Duodenal mucosa (tissue), 2 donors: ENCODE data around the gene SPOUT1.

ENCODE experiments used
- H3K27ac ChIP-seq: one replicate; pipeline ENCODE4 v1.7.0; 2013; ENCODE audit warnings: low read depth, low read length
- H3K27me3 ChIP-seq, 2 donors: one replicate each; pipeline ENCODE4 v1.7.0; 2013; ENCODE audit warnings: low read length in 2 of 2, control low read depth in 1 of 2; ENCODE audit not compliant: insufficient read depth in 2 of 2, control insufficient read depth in 1 of 2
- H3K36me3 ChIP-seq, 2 donors: one replicate each; pipeline ENCODE4 v1.7.0; 2013; ENCODE audit warnings: low read length in 2 of 2, control low read depth in 1 of 2; ENCODE audit not compliant: insufficient read depth in 2 of 2, control insufficient read depth in 1 of 2
- H3K4me1 ChIP-seq, 2 donors: one replicate each; pipeline ENCODE4 v1.7.0; 2013; ENCODE audit warnings: low read length in 2 of 2, control low read depth in 1 of 2; ENCODE audit not compliant: insufficient read depth in 2 of 2, control insufficient read depth in 1 of 2
- H3K4me3 ChIP-seq, 2 donors: one replicate each; pipeline ENCODE4 v1.7.0; 2013; ENCODE audit warnings: low read length in 2 of 2, low read depth in 1 of 2
- H3K9ac ChIP-seq, 2 donors: one replicate each; pipeline ENCODE4 v1.7.0; 2013; ENCODE audit warnings: low read length in 2 of 2, low read depth in 1 of 2
- H3K9me3 ChIP-seq, 2 donors: one replicate each; pipeline ENCODE4 v1.7.0; 2013; ENCODE audit warnings: low read length in 2 of 2, control low read depth in 1 of 2; ENCODE audit not compliant: control insufficient read depth in 1 of 2

SPOUT1 gene

GRCh38 chr9:128822407-128823042 lies 7.1 kb downstream of the SPOUT1 start:
- H3K27me3 ChIP-seq, result no peaks in the 10 kb centered on the region
- peaks cover 11 to 17% of the 10 kb centered on the region in 2 donors for H3K4me1 ChIP-seq
- H3K27ac ChIP-seq, result no peak overlapping the region
- no peaks in the 10 kb centered on the region for H3K9me3 ChIP-seq
- no peak overlapping the region for H3K4me3 ChIP-seq
- no peak overlapping the region for H3K9ac ChIP-seq
- H3K36me3 ChIP-seq, result peaks cover 28 to 62% of the 10 kb centered on the region in 2 donors

- H3K36me3 ChIP-seq, result peaks cover 28 to 56% of the 10 kb centered on the region in 2 donors
- no peak overlapping the region for H3K9ac ChIP-seq
Measured at GRCh38 chr9:128821584-128822406, 7.8 kb downstream of the SPOUT1 start.

DNA sequence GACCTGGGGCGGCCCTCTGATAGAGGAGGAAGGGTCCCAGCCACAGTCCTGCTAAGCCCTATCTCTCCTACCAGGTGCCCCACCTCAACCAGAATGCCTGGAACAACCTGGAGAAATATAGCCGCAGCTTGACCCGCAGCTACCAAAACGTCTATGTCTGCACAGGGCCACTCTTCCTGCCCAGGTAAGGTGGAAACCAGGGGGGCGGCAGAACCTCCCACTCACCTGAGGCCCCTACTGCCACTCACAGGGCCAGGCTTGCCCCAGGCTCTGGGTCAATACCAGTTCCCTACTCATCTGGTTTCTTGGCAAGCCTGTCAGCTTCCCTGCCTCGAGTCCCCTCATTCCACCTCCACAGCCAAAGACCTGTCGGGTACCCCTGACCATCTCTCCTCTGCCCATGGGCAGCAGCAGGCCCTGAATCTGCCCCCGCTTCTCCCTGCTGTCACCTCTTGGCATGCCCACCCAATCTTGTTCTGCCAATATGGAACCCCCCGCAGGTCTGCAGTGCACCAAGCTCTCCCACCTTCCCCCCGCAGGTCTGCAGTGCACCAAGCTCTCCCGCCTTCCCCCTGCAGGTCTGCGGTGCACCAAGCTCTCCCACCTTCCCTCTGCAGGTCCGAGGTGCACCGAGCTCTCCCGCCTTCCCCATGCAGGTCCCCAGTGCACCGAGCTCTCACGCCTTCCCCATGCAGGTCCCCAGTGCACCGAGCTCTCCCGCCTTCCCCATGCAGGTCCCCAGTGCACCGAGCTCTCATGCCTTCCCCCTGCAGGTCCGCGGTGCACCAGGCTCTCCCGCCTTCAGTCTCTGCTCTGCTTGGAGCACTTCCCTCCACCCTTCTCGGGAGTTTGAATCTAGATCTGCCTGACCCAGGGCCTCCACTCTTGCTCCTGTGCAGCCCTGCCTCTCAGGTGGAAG lies 8.7 kb downstream of the SPOUT1 start:
- Histone ChIP-seq H3K36me3 (peaks cover 24 to 47% of the 10 kb centered on the region in 2 donors), H3K4me3 (no peak overlapping the region), H3K9me3 (no peaks in the 10 kb centered on the region), H3K27ac (no peak overlapping the region), H3K27me3 (no peaks in the 10 kb centered on the region), H3K9ac (no peak overlapping the region), H3K4me1 (peaks cover 11 to 17% of the 10 kb centered on the region in 2 donors)

More at GRCh38 chr9:128821584-128822406, 7.8 kb downstream of the SPOUT1 start:
- Histone ChIP-seq H3K4me1 (peaks cover 11 to 17% of the 10 kb centered on the region in 2 donors), H3K27me3 (no peaks in the 10 kb centered on the region), H3K27ac (no peak overlapping the region), H3K4me3 (no peak overlapping the region), H3K9me3 (no peaks in the 10 kb centered on the region)

DNA sequence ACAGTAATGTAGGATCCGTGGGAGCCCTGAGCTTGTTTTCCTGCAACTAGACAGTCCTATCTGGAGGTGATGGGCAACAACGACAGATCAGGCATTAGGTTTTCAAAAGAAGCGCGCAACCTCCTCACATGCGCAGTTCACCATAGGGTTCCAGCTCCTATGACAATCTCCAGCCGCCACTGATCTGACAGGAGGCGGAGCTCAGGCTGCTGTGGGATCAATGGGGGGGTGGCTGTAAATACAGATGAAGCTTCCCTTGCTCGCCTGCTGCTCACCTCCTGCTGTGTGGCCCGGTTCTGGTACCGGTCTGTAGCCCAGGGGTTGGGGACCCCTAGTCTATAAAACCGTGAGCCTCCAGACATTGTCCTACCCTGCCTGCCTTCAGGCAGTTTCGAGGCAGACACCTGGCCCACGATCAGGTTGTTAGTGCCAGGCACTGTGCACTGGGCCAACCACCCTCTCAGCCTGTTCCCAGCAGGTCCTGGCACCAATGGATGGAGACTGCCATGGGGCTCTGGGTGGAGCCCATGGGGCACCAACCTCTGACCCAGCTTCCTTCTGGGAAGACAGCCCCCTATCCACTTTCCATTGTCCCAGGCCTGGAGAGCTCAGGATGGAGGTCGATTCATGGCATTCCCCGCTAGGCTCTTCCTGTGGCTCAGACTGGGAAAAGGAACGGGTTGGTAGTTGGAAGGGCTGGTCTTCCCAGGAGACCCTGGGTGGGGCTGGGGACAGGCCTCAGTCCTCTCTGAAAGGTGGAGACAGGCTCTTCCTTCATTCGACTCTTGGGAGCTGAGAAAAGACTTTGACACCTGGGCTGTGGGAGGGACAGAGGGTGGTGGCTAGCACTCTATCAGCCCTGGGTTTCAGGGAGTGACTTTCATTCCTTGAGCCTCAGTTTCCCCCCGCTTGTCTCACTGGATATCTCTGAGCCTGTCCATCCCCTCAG lies 9.6 kb downstream of the SPOUT1 start:
- Histone ChIP-seq H3K27ac (no peak overlapping the region), H3K9me3 (no peaks in the 10 kb centered on the region), H3K27me3 (no peaks in the 10 kb centered on the region), H3K9ac (peak overlapping the region in 1 of 2 donors; percentile 7), H3K4me3 (peak overlapping the region; percentile 20 to 79), H3K4me1 (peaks cover 11 to 17% of the 10 kb centered on the region in 2 donors), H3K36me3 (peaks cover 19 to 41% of the 10 kb centered on the region in 2 donors)

GRCh38 chr9:128818839-128819715 lies 10.5 kb downstream of the SPOUT1 start:
- Histone ChIP-seq H3K36me3 (peaks cover 19 to 32% of the 10 kb centered on the region in 2 donors), H3K27me3 (no peaks in the 10 kb centered on the region), H3K4me1 (peaks cover 11 to 17% of the 10 kb centered on the region in 2 donors), H3K9me3 (no peaks in the 10 kb centered on the region), H3K27ac (peak overlapping the region; percentile 36), H3K9ac (peak overlapping the region; percentile 25 to 63), H3K4me3 (peak overlapping the region; percentile 68 to 79)

- Histone ChIP-seq H3K9me3 (no peaks in the 10 kb centered on the region), H3K27me3 (no peaks in the 10 kb centered on the region), H3K27ac (peak within 1 kb of the TSS; percentile 67), H3K9ac (peak within 1 kb of the TSS; percentile 25 to 82), H3K4me3 (peak within 1 kb of the TSS; percentile 68 to 79), H3K36me3 (peaks cover 19 to 24% of the 10 kb centered on the region in 2 donors), H3K4me1 (peaks cover 11 to 17% of the 10 kb centered on the region in 2 donors)
Measured at GRCh38 chr9:128818099-128818838, 11.3 kb downstream of the SPOUT1 start, which contains the start of gene ENDOG. Gene ENDOG, plus strand, starts transcription at chr9:128818500. Its CDS starts 185 bp downstream, at chr9:128818685.

GRCh38 chr9:128810873-128811272 lies 18.7 kb downstream of the SPOUT1 start:
- H3K4me3 ChIP-seq, result no peak overlapping the region
- peaks cover 11 to 24% of the 10 kb centered on the region in 2 donors for H3K36me3 ChIP-seq
- H3K9ac ChIP-seq, result no peak overlapping the region
- H3K4me1 ChIP-seq, result no peaks in the 10 kb centered on the region
- no peaks in the 10 kb centered on the region for H3K9me3 ChIP-seq
- H3K27me3 ChIP-seq, result no peaks in the 10 kb centered on the region
- H3K27ac ChIP-seq, result no peak overlapping the region

- Histone ChIP-seq H3K9me3 (no peaks in the 10 kb centered on the region), H3K36me3 (peaks cover 14 to 33% of the 10 kb centered on the region in 2 donors), H3K4me1 (no peaks in the 10 kb centered on the region), H3K27ac (no peak overlapping the region), H3K27me3 (no peaks in the 10 kb centered on the region), H3K9ac (no peak overlapping the region), H3K4me3 (no peak overlapping the region)
Measured at GRCh38 chr9:128809831-128810230, 19.8 kb downstream of the SPOUT1 start.
